SIG-M5 treated with dmso at 0.1 percent for 504 hours (cell line): ENCODE data around the gene ATG9B.
A peak's percentile ranks its signal among the peaks of the same experiment; 100 is the strongest.
"Not testable (repeated sequence)": the region's sequence is repeated elsewhere in the genome, so short reads cannot be mapped to it uniquely, and the experiment has no call there.

Experiments used
- DNase-seq: peaks from one replicate; lab custom pipeline; 2025; ENCODE audit not compliant: unreplicated experiment; lab: John Stamatoyannopoulos, UW

ATG9B gene

GRCh38 chr7:151018421-151019129 is 5.7 kb downstream of the ATG9B start:
- DNase-seq: no peak

DNA sequence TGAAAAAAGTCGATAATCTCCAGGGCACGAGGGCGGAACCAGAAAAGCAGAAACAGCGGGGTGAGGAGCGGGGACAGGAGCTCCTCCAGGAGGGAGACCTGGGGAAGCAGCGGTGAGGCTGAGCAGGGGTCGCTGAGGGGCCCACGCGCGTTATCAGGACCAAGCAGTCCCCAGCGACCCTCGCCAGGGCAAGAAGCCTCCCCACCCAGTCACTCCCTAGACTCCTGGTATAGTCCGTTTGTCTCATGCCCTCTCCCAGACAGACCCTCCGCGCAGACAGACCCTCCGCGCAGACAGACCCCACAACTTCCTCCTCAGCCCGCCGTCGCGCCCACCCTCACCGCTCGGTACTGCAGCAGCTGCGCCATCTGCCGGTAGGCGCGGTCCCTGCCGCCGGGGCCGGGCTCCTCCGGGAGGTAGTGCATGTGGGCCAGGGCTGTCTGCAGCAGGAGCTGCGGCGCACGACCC is 6.3 kb downstream of the ATG9B start:
- peak; percentile 36 for DNase-seq

DNA sequence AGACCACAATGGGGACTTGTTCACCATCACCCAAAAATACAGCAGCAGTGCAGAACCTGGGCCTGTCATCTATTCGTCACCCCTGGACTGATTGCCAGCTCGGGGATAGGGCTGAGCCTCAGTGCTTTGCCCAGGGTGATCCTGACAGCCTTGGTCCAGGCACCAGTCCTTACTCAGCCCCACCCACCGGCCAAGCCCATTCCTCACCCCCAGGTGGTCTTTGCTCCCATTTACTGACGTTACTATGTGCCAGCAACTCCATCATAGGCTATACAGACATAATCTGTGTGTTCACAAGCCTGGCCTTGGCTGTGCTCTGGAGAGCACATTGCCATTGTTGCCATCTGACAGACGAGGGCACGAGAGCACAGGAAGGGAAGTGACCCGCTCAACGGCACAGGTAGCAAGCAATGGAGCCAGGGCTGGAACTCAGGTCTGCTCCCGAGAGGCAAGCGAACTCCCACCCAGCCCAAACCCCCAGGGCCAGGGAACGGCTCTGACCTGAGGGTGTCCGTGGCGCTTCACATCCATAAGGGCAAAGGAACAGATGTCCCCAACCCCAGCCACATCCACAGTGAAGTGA is 6.8 kb downstream of the ATG9B start:
- DNase-seq: no peak

DNA sequence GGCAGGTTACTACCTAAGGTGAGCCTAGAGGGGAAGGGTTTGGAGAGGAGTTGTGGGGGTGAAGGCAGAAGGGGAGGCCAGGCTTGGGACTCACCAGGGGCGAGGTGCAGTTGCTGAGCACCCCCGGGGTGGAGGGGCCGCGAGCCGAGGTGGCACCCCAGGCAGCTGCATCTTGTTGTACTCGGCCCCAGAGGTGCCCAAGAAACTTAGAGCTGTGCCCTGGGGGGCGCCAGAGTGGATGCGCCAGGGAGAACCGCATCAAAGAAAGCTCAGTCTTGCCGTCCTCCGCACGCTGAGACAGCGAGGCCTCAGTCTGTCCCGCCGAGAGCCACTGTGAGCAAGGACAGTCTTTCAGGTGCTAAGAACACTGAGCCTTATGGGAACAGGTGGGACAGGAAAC is 7.4 kb downstream of the ATG9B start:
- DNase-seq: no peak

DNA sequence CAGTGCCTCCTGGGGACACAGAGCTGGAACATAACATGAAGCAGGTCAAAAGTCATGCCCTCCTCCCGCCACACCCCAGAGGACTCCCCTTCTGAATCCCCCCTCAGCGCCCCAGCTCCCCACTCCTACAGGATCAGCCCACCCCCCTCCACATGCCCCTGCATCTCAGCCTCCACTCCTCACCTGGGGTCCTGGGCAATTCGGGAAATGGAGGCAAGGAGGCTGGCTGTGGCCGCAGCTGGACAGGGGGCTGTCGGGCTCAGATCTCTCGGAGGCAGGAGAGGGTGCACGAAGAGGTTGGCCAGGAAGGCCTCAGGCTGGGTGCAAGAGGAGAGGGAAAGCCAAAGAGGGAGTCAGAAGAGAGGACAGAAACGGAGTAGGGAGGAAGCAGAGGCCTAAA is 7.8 kb downstream of the ATG9B start:
- no peak for DNase-seq

GRCh38 chr7:151015967-151016366 is 8.3 kb downstream of the ATG9B start:
- no peak for DNase-seq

GRCh38 chr7:151014950-151015349 is 9.3 kb downstream of the ATG9B start:
- no peak for DNase-seq

DNA sequence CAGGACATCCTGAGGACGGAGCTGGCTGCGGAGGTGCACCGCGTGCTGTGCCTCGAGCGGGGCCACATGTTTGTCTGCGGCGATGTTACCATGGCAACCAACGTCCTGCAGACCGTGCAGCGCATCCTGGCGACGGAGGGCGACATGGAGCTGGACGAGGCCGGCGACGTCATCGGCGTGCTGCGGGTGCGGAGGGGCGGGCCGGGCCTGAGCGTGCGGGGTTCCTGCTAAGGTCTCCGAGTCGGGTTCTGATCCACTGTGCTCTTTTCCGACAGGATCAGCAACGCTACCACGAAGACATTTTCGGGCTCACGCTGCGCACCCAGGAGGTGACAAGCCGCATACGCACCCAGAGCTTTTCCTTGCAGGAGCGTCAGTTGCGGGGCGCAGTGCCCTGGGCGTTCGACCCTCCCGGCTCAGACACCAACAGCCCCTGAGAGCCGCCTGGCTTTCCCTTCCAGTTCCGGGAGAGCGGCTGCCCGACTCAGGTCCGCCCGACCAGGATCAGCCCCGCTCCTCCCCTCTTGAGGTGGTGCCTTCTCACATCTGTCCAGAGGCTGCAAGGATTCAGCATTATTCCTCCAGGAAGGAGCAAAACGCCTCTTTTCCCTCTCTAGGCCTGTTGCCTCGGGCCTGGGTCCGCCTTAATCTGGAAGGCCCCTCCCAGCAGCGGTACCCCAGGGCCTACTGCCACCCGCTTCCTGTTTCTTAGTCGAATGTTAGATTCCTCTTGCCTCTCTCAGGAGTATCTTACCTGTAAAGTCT is 10.4 kb downstream of the ATG9B start:
- DNase-seq: peak; percentile 65

- no peak for DNase-seq
Observed at GRCh38 chr7:151013356-151013732, 10.9 kb downstream of the ATG9B start.

DNA sequence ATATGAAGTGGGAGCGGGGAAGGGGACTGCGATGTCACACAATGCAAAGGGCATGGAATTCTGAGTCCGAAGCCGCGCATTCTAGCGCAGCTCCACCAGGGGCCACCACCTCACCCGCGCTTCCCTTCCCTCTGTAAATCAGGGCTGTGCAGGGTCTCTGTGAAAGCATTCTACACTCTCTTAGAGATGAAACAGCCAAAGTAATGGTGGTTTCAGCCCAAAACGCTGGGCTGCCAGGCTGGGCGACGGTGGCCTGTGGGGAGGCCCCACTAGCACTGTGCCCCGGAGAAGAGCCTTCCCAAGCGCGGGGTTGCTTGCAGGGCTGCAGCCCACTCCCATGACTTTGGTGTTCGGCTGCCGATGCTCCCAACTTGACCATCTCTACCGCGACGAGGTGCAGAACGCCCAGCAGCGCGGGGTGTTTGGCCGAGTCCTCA is 11.4 kb downstream of the ATG9B start:
- peak; percentile 39 for DNase-seq

- DNase-seq: no peak
Observed at GRCh38 chr7:151012031-151012692, 12.1 kb downstream of the ATG9B start.

DNA sequence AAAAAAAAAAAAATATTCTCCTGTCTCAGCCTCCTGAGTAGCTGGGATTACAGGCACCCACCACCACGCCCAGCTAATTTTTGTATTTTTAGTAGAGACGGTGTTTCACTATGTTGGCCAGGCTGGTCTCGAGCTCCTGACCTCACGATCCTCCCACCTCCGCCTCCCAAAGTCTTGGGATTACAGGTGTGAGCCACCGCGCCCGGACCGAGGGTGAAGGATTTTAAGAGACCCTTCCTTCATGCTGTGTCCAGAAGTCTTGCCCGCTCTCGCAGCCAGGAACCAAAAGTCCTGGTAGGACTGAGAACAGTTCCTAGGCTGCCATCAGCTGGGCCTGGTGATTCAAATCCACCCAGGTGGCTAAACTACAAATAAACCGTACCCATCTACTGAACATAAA is 12.7 kb downstream of the ATG9B start:
- not testable (repeated sequence) for DNase-seq

- DNase-seq: no peak
Observed at GRCh38 chr7:151011097-151011409, 13.2 kb downstream of the ATG9B start.

GRCh38 chr7:151010307-151011096 is 13.8 kb downstream of the ATG9B start:
- no peak for DNase-seq

DNA sequence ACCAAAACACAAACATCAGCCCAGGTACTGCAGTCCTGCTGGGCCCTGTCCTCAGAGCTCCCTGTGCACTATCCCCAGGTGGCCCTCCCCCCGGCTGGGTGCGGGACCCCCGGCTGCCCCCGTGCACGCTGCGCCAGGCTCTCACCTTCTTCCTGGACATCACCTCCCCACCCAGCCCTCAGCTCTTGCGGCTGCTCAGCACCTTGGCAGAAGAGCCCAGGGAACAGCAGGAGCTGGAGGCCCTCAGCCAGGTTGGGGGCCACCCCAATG is 14.3 kb downstream of the ATG9B start:
- DNase-seq: no peak

- no peak for DNase-seq
Observed at GRCh38 chr7:151009327-151010036, 14.8 kb downstream of the ATG9B start.

DNA sequence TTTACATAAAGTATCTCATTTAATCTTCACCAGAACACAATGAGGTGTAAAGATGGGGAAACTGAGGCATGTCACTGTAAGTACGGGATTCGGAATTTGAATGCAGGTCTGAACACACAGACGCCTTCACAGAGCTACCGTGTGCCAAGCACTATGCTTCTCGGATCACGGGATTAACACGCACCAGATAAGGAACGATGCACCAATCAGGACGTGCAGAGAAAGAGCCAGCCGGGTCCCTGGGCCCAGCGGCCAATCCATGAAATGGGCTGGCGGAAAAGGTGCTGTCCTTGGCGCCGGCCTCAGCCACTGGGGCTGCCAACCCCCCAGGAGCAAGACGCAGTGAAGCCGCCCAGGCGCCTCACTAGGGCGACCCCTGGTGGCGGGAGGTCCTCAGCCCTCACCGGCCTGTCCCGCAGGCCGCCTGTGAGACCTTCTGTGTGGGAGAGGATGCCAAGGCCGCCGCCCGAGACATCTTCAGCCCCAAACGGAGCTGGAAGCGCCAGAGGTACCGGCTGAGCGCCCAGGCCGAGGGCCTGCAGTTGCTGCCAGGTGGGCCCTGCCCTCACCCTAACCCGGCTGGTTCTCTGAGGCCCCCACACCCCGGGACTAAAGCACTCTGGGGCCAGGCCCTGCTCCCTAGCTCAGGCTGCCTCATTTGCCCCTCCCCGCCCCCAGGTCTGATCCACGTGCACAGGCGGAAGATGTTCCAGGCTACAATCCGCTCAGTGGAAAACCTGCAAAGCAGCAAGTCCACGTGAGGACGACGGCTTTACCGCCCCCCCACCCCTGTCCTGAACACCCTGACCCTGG is 15.6 kb downstream of the ATG9B start:
- DNase-seq: no peak

DNA sequence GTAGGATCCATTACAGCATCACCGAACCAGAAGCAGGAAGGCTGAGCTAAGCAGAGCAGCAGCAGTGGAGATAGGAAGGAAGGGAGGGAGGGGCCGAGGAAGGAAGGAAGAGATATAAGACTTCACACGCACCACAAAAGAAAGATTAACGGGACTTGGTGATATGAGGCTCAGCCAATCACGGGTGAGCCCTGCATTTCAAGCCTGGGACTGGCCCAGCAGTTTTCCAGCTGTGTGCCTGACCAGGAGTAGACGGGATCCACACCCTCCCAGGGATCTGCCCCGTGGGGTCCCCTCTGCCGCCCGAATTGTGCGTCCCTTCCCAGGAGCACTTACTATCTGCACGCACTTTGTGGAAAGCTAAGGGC is 16.2 kb downstream of the ATG9B start:
- no peak for DNase-seq

DNA sequence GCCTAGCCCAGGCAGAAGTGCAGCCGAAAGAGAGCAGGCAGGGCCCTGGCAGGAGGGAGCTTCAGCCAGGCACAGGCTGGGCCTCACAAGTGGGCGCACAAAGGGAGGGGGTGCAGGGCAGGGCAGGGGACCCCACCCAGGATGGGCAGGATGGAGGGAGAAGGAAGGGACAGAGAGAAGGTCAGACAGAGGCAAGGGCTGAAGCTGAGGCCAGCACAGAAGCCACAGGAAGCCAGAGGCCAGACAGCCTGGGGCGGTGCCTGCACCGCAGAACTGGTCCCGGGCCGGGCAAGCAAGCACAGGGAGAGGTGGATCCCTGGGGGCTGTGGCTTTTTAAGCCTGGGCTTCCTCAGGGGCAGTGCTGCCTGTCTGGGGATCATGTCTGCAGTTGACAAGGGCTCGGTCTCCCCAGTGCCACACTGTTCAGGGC is 16.8 kb downstream of the ATG9B start:
- DNase-seq: no peak
